Left lung (tissue), 10 donors: ENCODE results near the gene LPIN3. TPM values are rescaled to one million over a fixed set of nuclear protein-coding genes. Genes with fewer than 3 reads are reported as not detected.

ENCODE experiments used
- ATAC-seq: fragments of 200-7000 bp; cut with Tn5 transposase; one replicate; pipeline ENCODE4 v1.9.1; 2020; ENCODE audit warnings: moderate library complexity
- DNase-seq, 4 donors: peaks; one replicate each; pipeline ENCODE4 v3.0.0-alpha.2; 2013 to 2020
- H3K27ac ChIP-seq, 2 donors: fragments of 200-600 bp; sonication (generic) in 1 of 2; one replicate each; pipeline versions ENCODE4 v1.5.0 to v1.8.0; 2020 to 2021
- H3K27me3 ChIP-seq, 2 donors: fragments of 200-600 bp; sonication (generic) in 1 of 2; one replicate each; pipeline versions ENCODE4 v1.5.0 to v1.8.0; 2020 to 2021
- H3K36me3 ChIP-seq, 2 donors: fragments of 200-600 bp; sonication (generic) in 1 of 2; one replicate each; pipeline versions ENCODE4 v1.5.0 to v1.8.0; 2020 to 2021
- H3K4me1 ChIP-seq, 2 donors: fragments of 200-600 bp; one replicate each; pipeline ENCODE4 v1.8.0; 2021
- H3K4me3 ChIP-seq, 2 donors: fragments of 200-600 bp; sonication (generic) in 1 of 2; one replicate each; pipeline versions ENCODE4 v1.5.0 to v1.8.0; 2020 to 2021; ENCODE audit warnings: mild to moderate bottlenecking in 1 of 2
- H3K9me3 ChIP-seq, 2 donors: fragments of 200-600 bp; sonication (generic) in 1 of 2; one replicate each; pipeline versions ENCODE4 v1.5.0 to v1.8.0; 2020 to 2021
- CTCF ChIP-seq, 2 donors: fragments of 200-600 bp; sonication (generic) in 1 of 2; IDR thresholded peaks; one replicate each; pipeline versions ENCODE4 v1.5.0 to v1.8.0; 2021; ENCODE audit warnings: antibody characterized with exemption in 2 of 2
- intact Hi-C, 2 donors: fragments of 100-400 bp; cut with DNase I; formaldehyde crosslinking; loops; one replicate each; pipeline versions ENCODE4 v1.11.2 to v1.14.2; 2022
- polyA plus RNA-seq, 6 donors: library from polyadenylated mRNA; unstranded; fragments of 120-200 nt; gene quantifications; one replicate each; pipeline ENCODE4 v1.2.1, GENCODE V29; 2013; ENCODE audit not compliant: insufficient read length in 6 of 6
- total RNA-seq, 2 donors: library from RNA; stranded (reverse); fragmentation: NEBNext Ultra II Directional; extraction: Animal tissue kit (Norgen Biotek cat#: 25700); gene quantifications; one replicate each; pipeline ENCODE4 v1.2.1, GENCODE V29; 2021
- donor health status: DM: no; HTN: yes; CAD: no.
- donor health status: DM: no; HTN: no; CAD: no.

LPIN3 gene
- total and polyA plus RNA-seq, 8 donors: 9.6 to 20.4 (median 14.2) TPM

GRCh38 chr20:41380551-41381193, 40.1 kb downstream of the LPIN3 start:
- peaks cover 0 to 31% of the 10 kb centered on the region in 2 donors for H3K27me3 ChIP-seq
- TF ChIP-seq CTCF (IDR thresholded peaks at IDR 0.05): no peak
- no peak overlapping the region for H3K27ac ChIP-seq
- no peak for ATAC-seq
- H3K36me3 ChIP-seq: no peaks in the 10 kb centered on the region
- H3K4me1 ChIP-seq: no peaks in the 10 kb centered on the region
- H3K9me3 ChIP-seq: no peaks in the 10 kb centered on the region
- no peak for DNase-seq
- no peak overlapping the region for H3K4me3 ChIP-seq
- intact Hi-C loops: no loop called here

DNA sequence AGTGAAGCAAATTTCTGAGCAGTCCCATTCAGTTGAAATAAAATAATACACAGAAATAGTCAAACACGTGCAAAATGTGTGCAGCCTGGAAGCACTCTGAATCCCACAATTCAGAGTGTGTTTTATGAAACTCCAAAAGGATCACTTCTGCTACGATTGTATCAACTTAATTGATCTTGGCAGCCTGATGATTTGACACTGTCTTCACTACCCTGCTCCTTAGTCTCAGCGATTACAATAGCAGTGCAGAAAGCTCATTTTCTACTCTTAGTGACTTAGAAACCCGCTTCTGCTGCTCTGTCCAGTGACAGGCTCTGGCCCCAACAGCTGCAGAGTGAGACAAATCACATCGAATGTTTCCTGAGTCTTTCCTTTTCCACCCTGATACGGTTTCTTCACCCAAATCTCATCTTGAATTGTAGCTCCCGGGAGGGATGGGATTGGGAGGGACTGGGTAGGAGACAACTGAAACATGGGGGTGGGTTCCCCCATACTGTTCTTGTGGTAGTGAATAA, 42.2 kb downstream of the LPIN3 start:
- ATAC-seq (no peak), DNase-seq (no peak)
- H3K27ac ChIP-seq: no peak overlapping the region
- no peaks in the 10 kb centered on the region for H3K4me1 ChIP-seq
- H3K27me3 ChIP-seq: peaks cover 0 to 12% of the 10 kb centered on the region in 2 donors
- TF ChIP-seq CTCF (IDR thresholded peaks at IDR 0.05): no peak
- H3K4me3 ChIP-seq: no peak overlapping the region
- no peaks in the 10 kb centered on the region for H3K36me3 ChIP-seq
- intact Hi-C loops: no loop called here
- H3K9me3 ChIP-seq: no peaks in the 10 kb centered on the region

GRCh38 chr20:41386502-41387427, 46.1 kb downstream of the LPIN3 start:
- intact Hi-C loops: no loop called here
- Histone ChIP-seq H3K27me3 (peaks cover 0 to 5% of the 10 kb centered on the region in 2 donors), H3K4me1 (no peaks in the 10 kb centered on the region), H3K27ac (no peak overlapping the region), H3K36me3 (no peaks in the 10 kb centered on the region), H3K9me3 (no peaks in the 10 kb centered on the region), H3K4me3 (no peak overlapping the region)
- ATAC-seq (no peak), DNase-seq (peak in 1 of 4 donors; percentile 59)
- no peak for TF ChIP-seq CTCF (IDR thresholded peaks at IDR 0.05)

- DNase-seq (no peak), ATAC-seq (no peak)
- Histone ChIP-seq H3K27me3 (no peaks in the 10 kb centered on the region), H3K4me1 (no peaks in the 10 kb centered on the region), H3K36me3 (no peaks in the 10 kb centered on the region), H3K27ac (no peak overlapping the region), H3K4me3 (no peak overlapping the region), H3K9me3 (no peaks in the 10 kb centered on the region)
- intact Hi-C loops: no loop called here
- no peak for TF ChIP-seq CTCF (IDR thresholded peaks at IDR 0.05)
Observed at GRCh38 chr20:41387444-41387851, 46.8 kb downstream of the LPIN3 start.

GRCh38 chr20:41390889-41391288, 50.3 kb downstream of the LPIN3 start:
- no peak for TF ChIP-seq CTCF (IDR thresholded peaks at IDR 0.05)
- Histone ChIP-seq H3K4me1 (no peaks in the 10 kb centered on the region), H3K27me3 (no peaks in the 10 kb centered on the region), H3K27ac (no peak overlapping the region), H3K36me3 (no peaks in the 10 kb centered on the region), H3K4me3 (no peak overlapping the region), H3K9me3 (no peaks in the 10 kb centered on the region)
- DNase-seq (no peak), ATAC-seq (no peak)
- intact Hi-C loops: no loop called here
